GM12878 (cell line): ENCODE results near the gene BAG1.

Experiments used
- ATF2 ChIP-seq: IDR thresholded peaks from 2 replicates; pipeline ENCODE4 v1.6.1; 2012; ENCODE audit warnings: low read length, inconsistent platforms
- CTCF ChIP-seq, 3 experiments: IDR thresholded peaks in 2 of 3; conservative IDR thresholded peaks in 1 of 3; 2 replicates each; pipeline ENCODE4 v1.5.1; 2011; ENCODE audit warnings: low read depth in 3 of 3, low read length in 3 of 3, mild to moderate bottlenecking in 3 of 3, control low read depth in 2 of 3, moderate library complexity in 2 of 3, inconsistent platforms in 1 of 3, mixed read lengths in 1 of 3; ENCODE audit not compliant: control insufficient read depth in 2 of 3, insufficient read depth in 1 of 3; ENCODE audit errors: extremely low read depth in 1 of 3
- DPF2 ChIP-seq: fragments of 450-650 bp; IDR thresholded peaks from 2 replicates; pipeline ENCODE4 v1.6.1; 2017; ENCODE audit warnings: mild to moderate bottlenecking
- ETV6 ChIP-seq, 2 experiments: fragments of 450-650 bp in 1 of 2; IDR thresholded peaks in 1 of 2; conservative IDR thresholded peaks in 1 of 2; 2 replicates each; pipeline ENCODE4 v1.6.1; 2014; ENCODE audit warnings: antibody characterized with exemption in 1 of 2, borderline replicate concordance in 1 of 2, low read depth in 1 of 2, mild to moderate bottlenecking in 1 of 2, moderate library complexity in 1 of 2
- EZH2 ChIP-seq: IDR thresholded peaks from 2 replicates; pipeline ENCODE4 v1.6.1; 2012; ENCODE audit warnings: low read depth, mild to moderate bottlenecking, control low read depth, inconsistent platforms, low read length, borderline replicate concordance; ENCODE audit not compliant: control insufficient read depth
- HDAC6 ChIP-seq: fragments of 200-600 bp; sonication (generic); IDR thresholded peaks from one replicate; pipeline ENCODE4 v1.8.0; 2017; ENCODE audit warnings: antibody characterized with exemption; ENCODE audit not compliant: unreplicated experiment
- IRF4 ChIP-seq: IDR thresholded peaks from 2 replicates; pipeline ENCODE4 v1.6.1; 2011; ENCODE audit warnings: low read depth, low read length
- MAX ChIP-seq: IDR thresholded peaks from 2 replicates; pipeline ENCODE4 v1.6.1; 2012; ENCODE audit warnings: low read depth, low read length, improper control_type of control experiment
- POLR2A ChIP-seq: IDR thresholded peaks from 2 replicates; pipeline ENCODE4 v1.6.1; 2011; ENCODE audit warnings: low read depth, mild to moderate bottlenecking, low read length
- POLR2AphosphoS5 ChIP-seq: IDR thresholded peaks from 2 replicates; pipeline ENCODE4 v1.6.1; 2011; ENCODE audit warnings: mild to moderate bottlenecking, low read length, inconsistent platforms
- SRF ChIP-seq, 2 experiments: IDR thresholded peaks; 2 replicates each; pipeline ENCODE4 v1.6.1; 2011; ENCODE audit warnings: low read depth in 2 of 2, low read length in 2 of 2, mild to moderate bottlenecking in 1 of 2, moderate library complexity in 1 of 2
- USF2 ChIP-seq: IDR thresholded peaks from 2 replicates; pipeline ENCODE4 v1.6.1; 2011; ENCODE audit warnings: low read depth, low read length, improper control_type of control experiment, borderline replicate concordance

- TF ChIP-seq ATF2 (no peak), HDAC6 (no peak), POLR2A (no peak), USF2 (no peak), DPF2 (no peak), ETV6 (conservative IDR thresholded peaks at IDR 0.05 in 1 of 2, IDR thresholded peaks at IDR 0.05 in 1 of 2; ENCODE audit: borderline replicate concordance in 1 of 2, low read depth in 1 of 2) (no peak), EZH2 (no peak), POLR2AphosphoS5 (peak; percentile 54; the same call in 1 of the 2 replicates), SRF (IDR thresholded peaks at IDR 0.05; ENCODE audit: low read depth in 2 of 2, low read length in 2 of 2) (no peak), MAX (no peak), CTCF (IDR thresholded peaks at IDR 0.05 in 2 of 3, conservative IDR thresholded peaks at IDR 0.05 in 1 of 3; ENCODE audit: control insufficient read depth in 2 of 3, extremely low read depth in 1 of 3, insufficient read depth in 1 of 3, low read depth in 3 of 3, low read length in 3 of 3) (no peak), IRF4 (no peak)
Observed at GRCh38 chr9:33294670-33295432, 30.3 kb upstream of the BAG1 start.
